Dendritic cell treated with granulocyte-macrophage colony-stimulating factor and Interleukin-4, amounts not matched to agents 40 ng/mL and 50 ng/mL, for 4 days (primary cell): ENCODE data around the gene FLNB.

Source experiments
- H3K27ac Mint-ChIP-seq: one replicate; pipeline ENCODE4 v1.8.0; 2022; ENCODE audit warnings: mild to moderate bottlenecking, mixed read lengths
- H3K27me3 Mint-ChIP-seq: one replicate; pipeline ENCODE4 v1.8.0; 2022; ENCODE audit warnings: mild to moderate bottlenecking, mixed read lengths
- H3K36me3 Mint-ChIP-seq: one replicate; pipeline ENCODE4 v1.8.0; 2022; ENCODE audit warnings: low read depth, mixed read lengths
- H3K4me1 Mint-ChIP-seq: one replicate; pipeline ENCODE4 v1.8.0; 2022; ENCODE audit warnings: low read depth, mixed read lengths
- H3K4me3 Mint-ChIP-seq: one replicate; pipeline ENCODE4 v1.8.0; 2022; ENCODE audit warnings: mild to moderate bottlenecking, moderate library complexity, mixed read lengths
- H3K9me3 Mint-ChIP-seq: one replicate; pipeline ENCODE4 v1.8.0; 2022; ENCODE audit warnings: mixed read lengths
- intact Hi-C: fragments of 100-400 bp; cut with micrococcal nuclease; formaldehyde crosslinking; loops from one replicate; pipeline ENCODE4 v1.15.0; 2022

Gene FLNB

GRCh38 chr3:58037141-58037910 is 29.1 kb downstream of the FLNB start:
- no peaks in the 10 kb centered on the region for H3K36me3 Mint-ChIP-seq
- no peaks in the 10 kb centered on the region for H3K9me3 Mint-ChIP-seq
- no peaks in the 10 kb centered on the region for H3K27me3 Mint-ChIP-seq
- peaks cover 34% of the 10 kb centered on the region for H3K4me1 Mint-ChIP-seq
- intact Hi-C loops = loop anchor here (5.0 kb wide), 1 partner anchor 35 kb away; no protein-coding TSS in a partner anchor
- H3K4me3 Mint-ChIP-seq = no peak overlapping the region
- H3K27ac Mint-ChIP-seq = no peak overlapping the region

DNA sequence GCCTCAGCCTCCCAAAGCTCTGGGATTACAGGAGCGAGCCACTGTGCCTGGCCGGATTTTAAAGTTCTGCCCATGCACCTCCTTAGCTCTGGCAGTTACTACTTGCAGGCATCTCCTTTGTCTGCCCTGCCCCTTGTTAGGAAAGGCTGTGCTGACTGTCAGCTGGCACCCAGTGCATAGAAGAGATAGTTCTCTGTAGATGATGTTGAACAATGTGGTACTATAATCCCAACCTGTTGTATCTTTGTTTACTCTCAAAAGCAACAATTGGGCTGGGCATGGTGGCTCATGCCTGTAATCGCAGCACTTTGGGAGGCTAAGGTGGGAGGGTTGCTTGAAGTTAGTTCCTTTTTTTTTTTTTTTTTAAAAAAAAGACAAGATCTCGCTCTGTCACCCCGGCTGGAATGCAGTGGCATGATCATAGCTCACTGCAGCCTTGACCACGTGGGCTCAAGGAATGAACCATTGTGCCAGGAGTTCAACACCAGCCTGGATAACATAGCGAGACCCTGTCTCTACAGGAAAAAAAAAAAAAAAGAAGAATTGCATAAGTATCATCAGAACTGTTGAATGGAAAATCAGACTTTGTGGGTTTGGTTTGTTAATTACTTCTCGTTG is 30.6 kb downstream of the FLNB start:
- H3K9me3 Mint-ChIP-seq = no peaks in the 10 kb centered on the region
- H3K27me3 Mint-ChIP-seq = no peaks in the 10 kb centered on the region
- H3K4me3 Mint-ChIP-seq = no peak overlapping the region
- H3K27ac Mint-ChIP-seq = peak overlapping the region; percentile 53
- H3K4me1 Mint-ChIP-seq = peaks cover 34% of the 10 kb centered on the region
- no peaks in the 10 kb centered on the region for H3K36me3 Mint-ChIP-seq
- intact Hi-C loops = loop anchor here (5.0 kb wide), 1 partner anchor 34 kb away; no protein-coding TSS in a partner anchor

DNA sequence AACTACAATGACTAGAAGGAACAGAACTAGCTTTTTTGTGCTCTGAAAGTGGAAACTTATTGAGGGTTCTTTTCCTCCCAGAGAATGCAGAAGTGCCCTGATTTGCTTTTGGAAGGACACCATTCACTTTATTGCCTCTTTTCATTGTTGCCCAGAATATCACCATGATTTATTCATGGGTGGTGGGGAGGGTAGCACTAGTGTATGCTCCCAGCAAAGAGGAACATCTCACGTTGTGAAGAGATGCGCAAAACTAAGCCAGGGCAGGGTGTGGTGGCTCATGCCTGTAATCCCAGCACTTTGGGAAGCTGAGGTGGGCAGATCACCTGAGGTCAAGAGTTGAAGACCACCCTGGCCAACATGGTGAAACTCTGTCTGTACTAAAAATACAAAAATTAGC is 31.4 kb downstream of the FLNB start:
- Mint-ChIP-seq H3K36me3 (no peaks in the 10 kb centered on the region), H3K27me3 (no peaks in the 10 kb centered on the region), H3K27ac (peak overlapping the region; percentile 53), H3K4me3 (no peak overlapping the region), H3K9me3 (no peaks in the 10 kb centered on the region), H3K4me1 (peaks cover 35% of the 10 kb centered on the region)
- intact Hi-C loops = loop anchor here (5.0 kb wide), 1 partner anchor 33 kb away; no protein-coding TSS in a partner anchor

- no peak overlapping the region for H3K4me3 Mint-ChIP-seq
- H3K27ac Mint-ChIP-seq = no peak overlapping the region
- H3K4me1 Mint-ChIP-seq = peaks cover 43% of the 10 kb centered on the region
- no peaks in the 10 kb centered on the region for H3K9me3 Mint-ChIP-seq
- H3K36me3 Mint-ChIP-seq = no peaks in the 10 kb centered on the region
- intact Hi-C loops = no loop called here
- H3K27me3 Mint-ChIP-seq = no peaks in the 10 kb centered on the region
Observed at GRCh38 chr3:58041182-58041825, 33.1 kb downstream of the FLNB start.

- intact Hi-C loops = no loop called here
- H3K4me1 Mint-ChIP-seq = peaks cover 43% of the 10 kb centered on the region
- no peak overlapping the region for H3K27ac Mint-ChIP-seq
- no peaks in the 10 kb centered on the region for H3K36me3 Mint-ChIP-seq
- no peaks in the 10 kb centered on the region for H3K27me3 Mint-ChIP-seq
- no peak overlapping the region for H3K4me3 Mint-ChIP-seq
- no peaks in the 10 kb centered on the region for H3K9me3 Mint-ChIP-seq
Observed at GRCh38 chr3:58041826-58042324, 33.7 kb downstream of the FLNB start.

DNA sequence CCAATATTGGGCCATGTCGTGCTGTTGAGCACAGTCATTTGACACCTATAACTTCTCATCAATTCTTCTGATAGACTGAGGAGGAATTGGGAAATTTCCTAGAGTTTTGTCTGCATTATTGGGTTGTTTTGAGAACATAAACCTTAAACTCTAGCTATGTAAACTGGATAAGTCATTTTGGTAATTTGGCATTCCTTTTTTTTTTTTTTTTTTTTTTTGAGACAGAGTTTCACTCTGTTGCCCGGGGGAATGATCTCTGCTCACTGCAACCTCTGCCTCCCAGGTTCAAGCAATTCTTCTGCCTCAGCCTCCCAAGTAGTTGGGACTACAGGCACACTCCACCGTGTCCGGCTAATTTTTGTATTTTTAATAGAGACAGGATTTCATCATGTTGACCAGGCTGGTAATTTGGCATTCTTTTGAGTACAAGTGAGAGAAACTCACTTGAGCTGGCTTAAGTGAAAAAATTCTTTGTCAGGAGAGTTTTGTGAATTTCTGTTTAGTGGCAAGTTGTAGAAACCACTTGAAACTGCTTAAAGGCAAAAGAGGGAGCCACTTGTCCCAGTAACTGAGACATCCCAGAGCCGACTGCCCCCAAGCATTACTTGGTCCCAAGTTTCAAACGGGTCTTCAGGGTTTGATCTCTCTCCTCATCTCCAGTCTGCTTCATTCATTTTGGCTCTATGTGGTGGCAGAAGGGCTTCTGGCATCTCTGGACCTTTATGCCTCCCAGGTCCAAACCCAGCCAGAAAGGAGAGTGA is 34.9 kb downstream of the FLNB start:
- H3K4me3 Mint-ChIP-seq = no peak overlapping the region
- intact Hi-C loops = no loop called here

DNA sequence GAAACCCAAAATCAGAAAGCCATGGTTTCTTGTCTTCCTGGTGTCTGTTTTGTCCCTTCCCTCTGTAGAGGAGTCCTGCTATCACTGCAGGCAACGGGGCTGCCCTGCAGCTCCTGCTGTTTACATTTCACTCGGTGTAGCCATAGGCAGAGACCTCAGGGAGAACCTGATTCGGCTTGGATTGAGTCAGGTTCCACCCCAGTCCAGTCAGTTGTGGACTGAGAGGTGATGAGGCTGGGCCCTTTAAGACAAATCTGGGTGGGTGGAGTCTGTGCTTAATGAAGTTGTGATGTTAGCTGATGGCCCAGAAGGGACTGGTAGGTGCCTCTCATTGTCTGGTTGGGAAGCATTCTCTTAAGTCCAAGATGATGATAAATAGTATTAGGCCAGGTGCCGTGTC is 35.7 kb downstream of the FLNB start:
- Mint-ChIP-seq H3K4me3 (no peak overlapping the region), H3K9me3 (no peaks in the 10 kb centered on the region), H3K36me3 (no peaks in the 10 kb centered on the region), H3K27ac (no peak overlapping the region), H3K4me1 (peaks cover 45% of the 10 kb centered on the region), H3K27me3 (no peaks in the 10 kb centered on the region)
- intact Hi-C loops = no loop called here

More for the DNA sequence above, 34.9 kb downstream of the FLNB start:
- no peaks in the 10 kb centered on the region for H3K27me3 Mint-ChIP-seq
- no peaks in the 10 kb centered on the region for H3K9me3 Mint-ChIP-seq
- H3K36me3 Mint-ChIP-seq = no peaks in the 10 kb centered on the region
- H3K4me1 Mint-ChIP-seq = peaks cover 48% of the 10 kb centered on the region
- H3K27ac Mint-ChIP-seq = no peak overlapping the region

GRCh38 chr3:58044691-58045483 is 36.7 kb downstream of the FLNB start:
- no peaks in the 10 kb centered on the region for H3K36me3 Mint-ChIP-seq
- H3K27me3 Mint-ChIP-seq = no peaks in the 10 kb centered on the region
- intact Hi-C loops = no loop called here
- no peaks in the 10 kb centered on the region for H3K9me3 Mint-ChIP-seq
- no peak overlapping the region for H3K27ac Mint-ChIP-seq
- peaks cover 42% of the 10 kb centered on the region for H3K4me1 Mint-ChIP-seq
- H3K4me3 Mint-ChIP-seq = no peak overlapping the region

- no peak overlapping the region for H3K4me3 Mint-ChIP-seq
- intact Hi-C loops = no loop called here
- H3K27me3 Mint-ChIP-seq = no peaks in the 10 kb centered on the region
- H3K9me3 Mint-ChIP-seq = no peaks in the 10 kb centered on the region
- H3K4me1 Mint-ChIP-seq = peaks cover 46% of the 10 kb centered on the region
- H3K27ac Mint-ChIP-seq = no peak overlapping the region
- H3K36me3 Mint-ChIP-seq = no peaks in the 10 kb centered on the region
Observed at GRCh38 chr3:58047826-58048225, 39.6 kb downstream of the FLNB start.

DNA sequence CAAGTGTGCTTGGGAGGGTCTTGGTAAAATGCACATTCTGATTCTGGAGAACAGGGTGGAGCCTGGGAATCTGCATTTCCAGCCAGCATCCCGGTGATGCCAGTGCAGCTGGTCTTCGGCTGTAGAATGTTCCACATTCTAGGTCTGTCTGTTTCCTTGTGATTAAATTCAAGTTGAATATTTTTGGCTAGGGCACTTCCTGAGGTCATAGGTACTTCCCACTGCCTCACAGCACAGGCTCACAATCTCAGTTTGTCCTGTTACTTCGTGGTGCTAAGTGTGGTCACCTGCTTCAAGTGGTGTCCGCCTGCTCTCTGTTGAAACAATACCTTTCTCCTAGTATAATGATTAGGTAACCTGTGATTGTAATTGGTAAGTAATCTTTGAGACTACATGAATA is 40.1 kb downstream of the FLNB start:
- Mint-ChIP-seq H3K9me3 (no peaks in the 10 kb centered on the region), H3K4me1 (peaks cover 48% of the 10 kb centered on the region), H3K36me3 (no peaks in the 10 kb centered on the region), H3K27me3 (no peaks in the 10 kb centered on the region), H3K27ac (no peak overlapping the region), H3K4me3 (no peak overlapping the region)
- intact Hi-C loops = no loop called here

DNA sequence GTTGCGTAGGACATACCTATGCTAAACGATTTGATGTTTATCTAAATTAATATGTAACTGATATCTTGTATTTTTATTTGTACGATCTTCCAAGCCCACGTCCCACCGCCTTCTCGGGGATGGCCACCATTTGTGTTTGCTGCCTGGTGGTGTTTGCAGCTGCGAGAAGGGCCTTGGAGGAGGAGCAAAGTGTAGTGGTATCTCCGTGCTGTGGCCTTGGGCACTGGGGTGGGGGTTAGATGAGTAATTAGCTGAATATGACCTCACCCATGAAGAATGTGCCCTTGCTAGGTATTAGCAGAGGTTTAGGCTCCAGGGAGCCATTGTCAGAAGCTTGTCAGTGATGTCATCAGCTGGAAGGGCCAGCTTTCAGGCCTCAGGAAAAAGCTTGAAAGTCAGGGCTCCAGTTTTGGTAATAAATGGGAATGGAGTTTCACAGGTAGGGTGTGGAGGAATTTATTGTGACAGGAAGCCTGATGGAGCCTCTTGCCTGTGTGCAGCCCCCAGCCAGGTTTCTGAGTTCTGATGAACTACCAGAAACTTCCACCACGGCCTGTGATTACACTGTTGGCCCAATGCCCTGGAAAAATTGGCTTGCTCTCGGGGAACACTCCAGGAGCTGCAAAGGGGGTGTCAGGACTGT is 41.0 kb downstream of the FLNB start:
- Mint-ChIP-seq H3K9me3 (peaks cover 3% of the 10 kb centered on the region), H3K27me3 (no peaks in the 10 kb centered on the region), H3K4me1 (peaks cover 48% of the 10 kb centered on the region), H3K4me3 (no peak overlapping the region), H3K27ac (peak overlapping the region; percentile 37), H3K36me3 (peaks cover 3% of the 10 kb centered on the region)
- intact Hi-C loops = no loop called here

GRCh38 chr3:58051196-58051595 is 43.0 kb downstream of the FLNB start:
- Mint-ChIP-seq H3K27me3 (no peaks in the 10 kb centered on the region), H3K4me1 (peaks cover 39% of the 10 kb centered on the region), H3K27ac (peak overlapping the region; percentile 57), H3K9me3 (peaks cover 16% of the 10 kb centered on the region), H3K4me3 (peak overlapping the region; percentile 3), H3K36me3 (peaks cover 12% of the 10 kb centered on the region)
- intact Hi-C loops = no loop called here
